ENCODE results near the gene ALB. TPM values are rescaled to one million over a fixed set of nuclear protein-coding genes. Genes with fewer than 3 reads are reported as not detected.

The ALB gene
- total RNA-seq, 1 experiment from 2014 or later = 21.3 TPM

DNA sequence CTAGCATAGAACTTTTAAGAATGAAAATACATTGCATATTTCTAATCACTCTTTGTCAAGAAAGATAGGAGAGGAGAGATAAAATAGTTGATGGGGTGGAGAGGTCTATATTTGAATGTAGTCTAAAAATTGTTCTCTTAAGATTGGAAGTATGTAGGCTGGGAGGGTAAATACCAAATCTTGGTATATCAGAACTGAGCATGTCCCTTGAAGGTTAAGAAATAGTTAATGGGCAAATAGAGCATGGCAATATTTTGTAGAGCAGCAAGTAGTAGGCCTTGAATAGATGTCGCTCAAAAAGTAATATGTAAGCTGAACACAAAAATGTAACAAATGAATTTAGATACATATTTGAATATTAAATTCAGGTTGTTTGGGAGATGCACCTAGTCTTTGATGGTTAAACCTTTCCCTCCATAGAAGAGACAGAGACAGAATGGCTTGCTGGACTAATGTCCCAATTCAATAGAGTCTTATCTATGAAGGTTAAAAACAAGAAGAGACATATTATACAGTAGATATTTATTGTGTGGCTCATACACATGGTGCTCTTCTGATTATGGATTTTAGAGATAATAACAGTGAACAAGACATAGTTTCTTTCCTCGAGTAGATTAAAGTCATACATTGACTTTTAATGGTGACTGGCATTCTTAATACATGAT is 12.5 kb downstream of the ALB start:
- Histone ChIP-seq H3K27me3 (ENCODE audit: control insufficient read depth, insufficient read depth, low read length) (no peaks in the 10 kb centered on the region), H3K27ac (ENCODE audit: low read length) (no peak overlapping the region), H3K36me3 (ENCODE audit: control insufficient read depth, insufficient read depth, low read length) (no peaks in the 10 kb centered on the region), H3K4me1 (ENCODE audit: control insufficient read depth, insufficient read depth, low read length) (no peaks in the 10 kb centered on the region), H3K9me3 (ENCODE audit: control insufficient read depth, insufficient read depth, low read depth, low read length) (no peaks in the 10 kb centered on the region), H3K4me3 (ENCODE audit: low read depth in 2 of 2, low read length in 2 of 2) (no peak overlapping the region)
- TF ChIP-seq POLR2AphosphoS5 (IDR thresholded peaks at IDR 0.05; ENCODE audit: low read depth, low read length) (no peak), SIN3A (IDR thresholded peaks at IDR 0.05; ENCODE audit: borderline replicate concordance, insufficient read depth, low read depth, low read length) (no peak), TCF7L2 (IDR thresholded peaks at IDR 0.05; ENCODE audit: low read depth, low read length) (no peak)
- TF ChIP-seq, protein P1, sequence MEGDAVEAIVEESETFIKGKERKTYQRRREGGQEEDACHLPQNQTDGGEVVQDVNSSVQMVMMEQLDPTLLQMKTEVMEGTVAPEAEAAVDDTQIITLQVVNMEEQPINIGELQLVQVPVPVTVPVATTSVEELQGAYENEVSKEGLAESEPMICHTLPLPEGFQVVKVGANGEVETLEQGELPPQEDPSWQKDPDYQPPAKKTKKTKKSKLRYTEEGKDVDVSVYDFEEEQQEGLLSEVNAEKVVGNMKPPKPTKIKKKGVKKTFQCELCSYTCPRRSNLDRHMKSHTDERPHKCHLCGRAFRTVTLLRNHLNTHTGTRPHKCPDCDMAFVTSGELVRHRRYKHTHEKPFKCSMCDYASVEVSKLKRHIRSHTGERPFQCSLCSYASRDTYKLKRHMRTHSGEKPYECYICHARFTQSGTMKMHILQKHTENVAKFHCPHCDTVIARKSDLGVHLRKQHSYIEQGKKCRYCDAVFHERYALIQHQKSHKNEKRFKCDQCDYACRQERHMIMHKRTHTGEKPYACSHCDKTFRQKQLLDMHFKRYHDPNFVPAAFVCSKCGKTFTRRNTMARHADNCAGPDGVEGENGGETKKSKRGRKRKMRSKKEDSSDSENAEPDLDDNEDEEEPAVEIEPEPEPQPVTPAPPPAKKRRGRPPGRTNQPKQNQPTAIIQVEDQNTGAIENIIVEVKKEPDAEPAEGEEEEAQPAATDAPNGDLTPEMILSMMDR (IDR thresholded peaks at IDR 0.05) = no peak
- TF ChIP-seq, protein P2, sequence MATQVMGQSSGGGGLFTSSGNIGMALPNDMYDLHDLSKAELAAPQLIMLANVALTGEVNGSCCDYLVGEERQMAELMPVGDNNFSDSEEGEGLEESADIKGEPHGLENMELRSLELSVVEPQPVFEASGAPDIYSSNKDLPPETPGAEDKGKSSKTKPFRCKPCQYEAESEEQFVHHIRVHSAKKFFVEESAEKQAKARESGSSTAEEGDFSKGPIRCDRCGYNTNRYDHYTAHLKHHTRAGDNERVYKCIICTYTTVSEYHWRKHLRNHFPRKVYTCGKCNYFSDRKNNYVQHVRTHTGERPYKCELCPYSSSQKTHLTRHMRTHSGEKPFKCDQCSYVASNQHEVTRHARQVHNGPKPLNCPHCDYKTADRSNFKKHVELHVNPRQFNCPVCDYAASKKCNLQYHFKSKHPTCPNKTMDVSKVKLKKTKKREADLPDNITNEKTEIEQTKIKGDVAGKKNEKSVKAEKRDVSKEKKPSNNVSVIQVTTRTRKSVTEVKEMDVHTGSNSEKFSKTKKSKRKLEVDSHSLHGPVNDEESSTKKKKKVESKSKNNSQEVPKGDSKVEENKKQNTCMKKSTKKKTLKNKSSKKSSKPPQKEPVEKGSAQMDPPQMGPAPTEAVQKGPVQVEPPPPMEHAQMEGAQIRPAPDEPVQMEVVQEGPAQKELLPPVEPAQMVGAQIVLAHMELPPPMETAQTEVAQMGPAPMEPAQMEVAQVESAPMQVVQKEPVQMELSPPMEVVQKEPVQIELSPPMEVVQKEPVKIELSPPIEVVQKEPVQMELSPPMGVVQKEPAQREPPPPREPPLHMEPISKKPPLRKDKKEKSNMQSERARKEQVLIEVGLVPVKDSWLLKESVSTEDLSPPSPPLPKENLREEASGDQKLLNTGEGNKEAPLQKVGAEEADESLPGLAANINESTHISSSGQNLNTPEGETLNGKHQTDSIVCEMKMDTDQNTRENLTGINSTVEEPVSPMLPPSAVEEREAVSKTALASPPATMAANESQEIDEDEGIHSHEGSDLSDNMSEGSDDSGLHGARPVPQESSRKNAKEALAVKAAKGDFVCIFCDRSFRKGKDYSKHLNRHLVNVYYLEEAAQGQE (IDR thresholded peaks at IDR 0.05; ENCODE audit: insufficient read depth in 1 of 2, low read depth in 2 of 2, low read length in 1 of 2) = no peak
- intact Hi-C loops (cut with micrococcal nuclease; ENCODE audit: unreplicated experiment) (no loop called here), in situ Hi-C loops (cut with HindIII; ENCODE audit: low pct_unique_long_range_greater_than_20kb, low sequenced_read_pairs) (no loop called here)
- ChIA-PET CTCF (no interaction called here), POLR2A (no interaction called here)
- DNase-seq (ENCODE audit: low read depth, low spot score) (no peak), ATAC-seq (no peak)
- BruUV-seq (replicated peaks) = no TSS peak

DNA sequence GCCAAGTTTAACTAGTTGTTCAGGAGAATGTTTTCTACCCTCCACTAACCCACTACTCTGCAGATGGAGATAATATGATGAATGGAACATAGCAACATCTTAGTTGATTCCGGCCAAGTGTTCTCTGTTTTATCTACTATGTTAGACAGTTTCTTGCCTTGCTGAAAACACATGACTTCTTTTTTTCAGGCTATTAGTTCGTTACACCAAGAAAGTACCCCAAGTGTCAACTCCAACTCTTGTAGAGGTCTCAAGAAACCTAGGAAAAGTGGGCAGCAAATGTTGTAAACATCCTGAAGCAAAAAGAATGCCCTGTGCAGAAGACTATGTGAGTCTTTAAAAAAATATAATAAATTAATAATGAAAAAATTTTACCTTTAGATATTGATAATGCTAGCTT is 13.3 kb downstream of the ALB start:
- ATAC-seq = no peak
- H3K36me3 ChIP-seq (ENCODE audit: control insufficient read depth, insufficient read depth, low read length) = no peaks in the 10 kb centered on the region
- H3K27me3 ChIP-seq (ENCODE audit: control insufficient read depth, insufficient read depth, low read length) = no peaks in the 10 kb centered on the region
- no peaks in the 10 kb centered on the region for H3K4me1 ChIP-seq (ENCODE audit: control insufficient read depth, insufficient read depth, low read length)
- H3K27ac ChIP-seq (ENCODE audit: low read length) = no peak overlapping the region
- BruUV-seq (replicated peaks) = no TSS peak
- H3K9me3 ChIP-seq (ENCODE audit: control insufficient read depth, insufficient read depth, low read depth, low read length) = no peaks in the 10 kb centered on the region
- no peak for DNase-seq (ENCODE audit: low read depth, low spot score)
- POLR2A ChIA-PET = no interaction called here
- TF ChIP-seq TCF7L2 (IDR thresholded peaks at IDR 0.05; ENCODE audit: low read depth, low read length) = no peak
- TF ChIP-seq SIN3A (IDR thresholded peaks at IDR 0.05; ENCODE audit: borderline replicate concordance, insufficient read depth, low read depth, low read length) = no peak
- TF ChIP-seq, protein P1 (IDR thresholded peaks at IDR 0.05) = no peak
- H3K4me3 ChIP-seq (ENCODE audit: low read depth in 2 of 2, low read length in 2 of 2) = no peak overlapping the region
- CTCF ChIA-PET = no interaction called here
- intact Hi-C loops (cut with micrococcal nuclease; ENCODE audit: unreplicated experiment) = no loop called here
- in situ Hi-C loops (cut with HindIII; ENCODE audit: low pct_unique_long_range_greater_than_20kb, low sequenced_read_pairs) = no loop called here

Data from Panc1 (cell line).